GM20431 (cell line): ENCODE measurements around the gene RPUSD3.

Experiments used
- in situ Hi-C: fragments of 300-500 bp; cut with MseI, MboI; formaldehyde crosslinking; loops from one replicate; pipeline ENCODE4 v1.15.0; 2020; ENCODE audit warnings: low sequenced_read_pairs; ENCODE audit not compliant: unreplicated experiment

The RPUSD3 gene

DNA sequence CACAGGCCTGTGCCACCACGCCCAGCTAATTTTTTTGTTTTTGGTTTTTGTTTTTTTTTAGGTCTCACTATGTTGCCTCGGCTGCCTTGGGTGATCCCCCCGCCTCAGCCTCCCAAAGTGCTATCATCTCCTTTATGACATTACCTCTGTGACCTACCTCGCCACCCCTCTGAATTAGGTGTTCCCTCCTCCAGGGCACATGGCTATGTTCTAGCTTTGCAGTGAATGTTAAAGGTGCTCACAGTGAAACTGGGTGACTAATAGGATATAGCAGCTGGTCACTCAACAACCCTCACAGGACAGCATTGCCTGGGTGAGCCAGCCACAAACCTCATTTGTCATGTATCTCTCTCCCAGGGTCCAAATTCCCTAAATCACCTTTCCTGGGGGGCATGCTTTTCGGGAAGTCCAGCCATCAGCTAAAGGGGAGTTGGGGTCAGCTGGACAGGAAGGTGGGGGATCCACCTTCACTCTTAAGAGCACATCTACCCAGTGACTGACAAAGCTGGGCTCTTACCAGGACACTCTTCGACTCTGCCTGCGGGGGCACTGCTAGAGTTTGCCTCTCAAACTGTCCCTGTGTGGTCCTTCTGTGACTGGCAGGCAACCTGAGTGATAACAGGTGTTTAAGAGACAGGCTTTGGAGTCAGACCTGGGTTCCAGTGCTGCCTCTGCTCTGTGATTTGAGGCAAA, 35.3 kb downstream of the RPUSD3 start:
- in situ Hi-C loops, result no loop called here

GRCh38 chr3:9807981-9808344, 35.8 kb downstream of the RPUSD3 start:
- in situ Hi-C loops, result no loop called here

DNA sequence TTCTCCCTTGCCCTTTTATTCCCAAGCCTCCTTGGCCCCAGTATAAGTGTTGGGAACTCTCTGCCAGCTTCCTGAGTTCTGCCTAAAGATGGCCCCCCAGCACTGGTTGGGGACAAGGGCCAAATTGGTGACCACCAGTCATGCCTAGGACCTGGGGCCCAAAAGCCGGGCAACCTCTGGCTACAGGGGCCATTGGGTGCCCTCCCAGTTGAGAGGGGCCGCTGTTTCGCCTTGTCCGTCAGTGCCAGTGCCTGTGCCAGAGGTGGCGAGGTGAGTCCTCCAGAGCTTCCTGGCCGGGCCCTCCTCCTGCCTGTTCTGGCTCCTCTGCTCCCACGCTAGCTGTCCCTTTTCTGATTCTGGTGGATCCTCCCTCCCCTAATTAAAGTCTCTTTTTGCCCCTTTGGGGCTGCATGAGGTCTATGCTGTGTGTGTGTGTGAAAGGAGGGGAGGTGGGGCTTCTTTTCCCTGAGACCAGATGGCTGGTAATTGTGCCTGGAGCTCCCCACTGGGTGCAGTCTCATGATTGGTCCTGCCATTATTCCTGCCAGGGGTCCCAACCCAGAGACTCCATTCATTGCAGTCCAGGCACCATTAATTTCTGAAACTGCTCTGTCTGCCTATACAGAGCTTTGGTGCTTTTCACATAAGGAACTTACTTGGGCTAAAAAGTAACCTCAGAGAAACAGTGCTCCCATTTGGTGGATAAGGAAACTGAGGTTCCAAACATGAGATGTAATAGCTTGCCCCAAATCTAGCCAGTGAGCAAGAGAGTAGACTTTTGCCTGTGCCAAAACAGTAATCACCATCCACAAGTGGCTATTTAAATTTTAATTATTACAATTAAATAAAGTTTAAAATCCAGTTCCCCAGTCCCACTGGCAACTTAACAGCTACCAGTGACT, 36.9 kb downstream of the RPUSD3 start:
- in situ Hi-C loops, result no loop called here

DNA sequence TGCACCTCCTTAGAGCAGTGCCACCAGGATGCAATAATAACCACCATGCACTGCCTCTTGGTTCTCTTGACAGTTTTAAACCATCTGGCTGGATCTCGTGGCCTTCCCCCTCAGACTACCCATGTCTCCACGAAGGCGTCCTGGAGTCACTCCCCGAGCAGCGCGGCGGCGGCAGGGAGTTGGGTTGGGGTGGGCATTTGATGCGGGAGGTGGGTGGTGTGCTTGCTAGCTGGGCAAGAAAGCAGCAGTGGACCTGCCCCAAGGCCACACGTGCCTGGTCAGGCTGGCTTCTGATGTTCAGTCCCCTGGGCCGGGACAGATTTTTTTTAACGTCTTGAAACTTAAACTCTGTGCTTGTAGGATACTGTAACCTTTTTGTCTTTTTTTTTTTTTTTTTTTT, 37.7 kb downstream of the RPUSD3 start:
- in situ Hi-C loops, result no loop called here

- in situ Hi-C loops, result no loop called here
These were observed 38.8 kb downstream of the RPUSD3 start for GRCh38 chr3:9804996-9805395.

DNA sequence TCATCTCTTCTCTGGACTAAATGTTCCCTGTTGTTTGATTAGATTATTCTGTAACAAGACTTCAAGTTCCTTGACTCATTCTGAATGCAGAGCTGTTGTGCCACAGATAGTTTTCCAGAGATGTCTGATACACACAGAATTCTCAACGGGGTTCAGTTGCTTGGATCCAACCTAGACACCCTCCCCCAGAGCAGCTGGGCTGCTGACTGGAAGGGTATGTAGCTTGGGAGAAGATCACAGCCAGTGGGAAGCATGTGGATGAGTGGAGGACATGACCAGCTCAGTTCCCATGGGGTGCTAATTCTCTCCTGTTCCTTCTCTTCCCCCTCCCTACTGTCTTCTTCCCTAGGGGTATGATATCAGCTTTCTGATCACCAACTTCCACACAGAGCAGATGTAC, 40.3 kb downstream of the RPUSD3 start:
- in situ Hi-C loops, result no loop called here

DNA sequence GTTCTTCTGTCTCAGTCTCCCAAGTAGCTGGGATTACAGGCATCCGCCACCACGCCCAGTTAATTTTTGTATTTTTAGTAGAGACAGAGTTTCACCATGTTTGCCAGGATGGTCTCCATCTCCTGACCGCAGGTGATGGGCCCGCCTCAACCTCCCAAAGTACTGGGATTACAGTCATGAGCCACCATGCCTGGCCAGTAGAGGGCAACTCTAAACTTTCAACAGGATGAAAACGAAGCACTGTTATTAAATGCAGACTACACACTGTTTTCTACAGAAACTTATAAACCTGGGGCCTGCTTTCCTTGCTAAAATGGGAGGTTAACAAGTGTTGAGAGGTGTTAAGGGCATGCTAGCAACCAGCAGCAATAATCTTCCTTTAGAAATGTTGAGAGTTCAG, 43.3 kb downstream of the RPUSD3 start:
- in situ Hi-C loops, result no loop called here

- in situ Hi-C loops, result no loop called here
These were observed 46.4 kb downstream of the RPUSD3 start for GRCh38 chr3:9797196-9797945.

GRCh38 chr3:9795207-9795606, 48.6 kb downstream of the RPUSD3 start:
- in situ Hi-C loops, result no loop called here

- in situ Hi-C loops, result no loop called here
These were observed 49.4 kb downstream of the RPUSD3 start for GRCh38 chr3:9794400-9794799.

DNA sequence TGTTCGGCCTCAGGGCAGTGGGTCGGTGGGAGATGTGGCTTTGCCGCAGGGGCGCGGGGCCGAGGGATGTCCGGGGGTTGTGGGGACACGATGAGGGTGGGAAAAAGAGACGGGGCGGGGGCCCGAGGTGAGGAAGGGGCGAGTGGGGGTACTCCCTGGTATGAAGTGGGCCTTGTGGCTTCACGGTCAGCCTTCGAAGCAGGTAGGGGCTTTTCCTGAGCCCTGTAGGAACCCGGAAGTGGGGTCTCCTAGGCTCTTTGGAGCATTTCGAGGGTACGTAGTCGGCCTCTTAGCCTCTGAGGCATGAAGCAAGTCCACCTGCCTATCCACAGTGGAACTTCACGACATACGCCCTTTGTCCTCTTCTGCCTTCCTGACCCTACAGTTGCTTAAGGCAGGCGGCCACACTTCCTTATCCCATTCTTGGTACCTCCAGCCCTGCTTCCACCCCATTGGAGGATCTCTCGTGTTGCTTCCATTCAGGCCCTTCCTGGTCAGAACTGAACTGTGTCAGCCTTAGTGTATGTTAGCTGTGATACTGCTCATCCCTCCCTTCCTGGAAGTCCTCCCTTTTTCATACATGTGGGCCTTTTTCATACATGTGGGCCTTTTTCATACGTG, 50.5 kb downstream of the RPUSD3 start:
- in situ Hi-C loops, result no loop called here

GRCh38 chr3:9792405-9793160, 51.2 kb downstream of the RPUSD3 start, which contains the start of the genes ARPC4 and TADA3:
ARPC4 (plus strand) TSS chr3:9793082; CDS start chr3:9793122, 40 bp downstream.
TADA3 (minus strand) TSS chr3:9792473; CDS start chr3:9791466, 1,007 bp downstream.
- in situ Hi-C loops, result no loop called here

GRCh38 chr3:9791790-9792404, 51.9 kb downstream of the RPUSD3 start:
- in situ Hi-C loops, result no loop called here

DNA sequence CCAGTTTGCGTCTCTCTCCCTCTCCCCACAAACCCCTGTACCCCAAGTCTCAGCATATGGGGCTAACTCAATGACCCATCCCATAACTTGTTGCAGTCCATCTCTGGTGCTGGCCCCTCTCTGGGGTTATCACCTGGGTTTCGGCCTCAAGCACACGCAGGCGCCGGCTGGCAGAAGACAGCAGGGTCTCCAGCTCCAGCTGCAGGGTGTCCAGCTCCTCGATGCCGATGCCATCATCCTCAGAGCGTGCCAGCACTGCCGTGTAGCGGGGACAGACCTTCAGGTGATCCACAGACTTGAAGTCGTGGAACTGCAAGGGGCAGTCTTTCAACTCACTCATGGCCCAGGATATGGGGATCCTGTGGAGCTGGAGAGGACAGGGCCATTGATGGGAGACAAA, 52.7 kb downstream of the RPUSD3 start:
- in situ Hi-C loops, result no loop called here
